Endothelial cell of umbilical vein (primary cell): Measurements from ENCODE around the gene ZNF879.

Experiments
- CTCF ChIP-seq, 2 donors: IDR thresholded peaks; 1 replicate in 1 of 2; 2 replicates in 1 of 2; pipeline ENCODE4 v1.5.1; 2011; ENCODE audit warnings: low read length in 2 of 2, mild to moderate bottlenecking in 2 of 2, moderate library complexity in 2 of 2, control low read depth in 1 of 2, inconsistent platforms in 1 of 2, low read depth in 1 of 2; ENCODE audit not compliant: insufficient read depth in 1 of 2; ENCODE audit errors: extremely low read depth in 1 of 2
- EZH2 ChIP-seq: IDR thresholded peaks from 2 replicates; pipeline ENCODE4 v1.6.1; 2012; ENCODE audit warnings: borderline replicate concordance, low read depth, mild to moderate bottlenecking, moderate library complexity, low read length, inconsistent platforms; ENCODE audit not compliant: severe bottlenecking
- FOS ChIP-seq: IDR thresholded peaks from 2 replicates; pipeline ENCODE4 v1.6.1; 2011; ENCODE audit warnings: mild to moderate bottlenecking, low read length, moderate library complexity, borderline replicate concordance; ENCODE audit not compliant: insufficient read depth
- JUN ChIP-seq: IDR thresholded peaks from 2 replicates; pipeline ENCODE4 v1.6.1; 2011; ENCODE audit warnings: borderline replicate concordance, low read depth; ENCODE audit not compliant: insufficient read length, insufficient read depth
- POLR2A ChIP-seq: IDR thresholded peaks from 2 replicates; pipeline ENCODE4 v1.6.1; 2012; ENCODE audit warnings: low read depth, mild to moderate bottlenecking, control low read depth, low read length
- POLR2AphosphoS5 ChIP-seq: IDR thresholded peaks from 2 replicates; pipeline ENCODE4 v1.6.1; 2012; ENCODE audit warnings: low read depth, mild to moderate bottlenecking, control low read depth, low read length, moderate library complexity; ENCODE audit not compliant: insufficient read depth

GRCh38 chr5:178995341-178995690 lies 28.3 kb upstream of the ZNF879 start:
- TF ChIP-seq EZH2 = no peak
- TF ChIP-seq CTCF (IDR thresholded peaks at IDR 0.05; ENCODE audit: extremely low read depth in 1 of 2, insufficient read depth in 1 of 2, low read depth in 1 of 2, low read length in 2 of 2) = no peak
- TF ChIP-seq POLR2A = no peak
- TF ChIP-seq JUN = no peak
- no peak for TF ChIP-seq POLR2AphosphoS5
- TF ChIP-seq FOS = no peak
